ENCODE results near the gene JPT1.
"Not testable (repeated sequence)": the region's sequence is repeated elsewhere in the genome, so short reads cannot be mapped to it uniquely, and the experiment has no call there.

JPT1 gene

DNA sequence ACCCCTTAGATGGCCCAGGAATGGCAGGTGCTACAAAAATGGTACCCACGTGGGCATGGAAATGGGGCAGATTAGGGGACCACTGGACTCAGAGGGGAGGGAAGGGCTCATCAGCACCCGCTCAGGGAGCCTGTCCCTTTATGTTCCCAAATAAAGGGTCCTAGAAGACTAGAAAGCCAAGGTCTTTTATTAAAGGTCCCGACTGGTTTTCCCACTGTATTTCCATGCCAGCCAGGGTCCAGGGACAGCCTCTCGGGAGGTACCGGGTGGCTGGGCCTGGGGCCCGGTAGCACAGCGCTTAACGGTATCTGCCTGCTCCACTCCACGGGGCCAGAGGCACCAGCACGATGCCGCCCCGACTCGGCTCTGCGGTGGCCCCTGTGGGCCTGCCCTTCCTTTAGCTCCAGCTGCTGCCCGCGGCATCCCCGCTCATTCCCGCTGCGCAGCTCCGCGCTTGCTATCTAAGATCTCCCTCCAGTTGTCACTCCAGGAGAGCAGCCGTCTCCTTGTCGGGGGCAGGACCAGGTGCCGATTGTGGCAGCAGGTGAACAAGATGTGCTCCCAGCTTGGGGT, 24.2 kb downstream of the JPT1 start:
- no peak for DNase-seq (ENCODE audit: low read depth in 2 of 2)

- DNase-seq (ENCODE audit: low read depth in 2 of 2): no peak
Observed at GRCh38 chr17:75129576-75129975, 24.7 kb downstream of the JPT1 start.

GRCh38 chr17:75128694-75129505, 25.4 kb downstream of the JPT1 start:
- no peak for DNase-seq (ENCODE audit: low read depth in 2 of 2)

- DNase-seq (ENCODE audit: low read depth in 2 of 2): not testable (repeated sequence)
Observed at GRCh38 chr17:75127936-75128335, 26.4 kb downstream of the JPT1 start.

GRCh38 chr17:75126954-75127353, 27.4 kb downstream of the JPT1 start:
- no peak for DNase-seq (ENCODE audit: low read depth in 2 of 2)

DNA sequence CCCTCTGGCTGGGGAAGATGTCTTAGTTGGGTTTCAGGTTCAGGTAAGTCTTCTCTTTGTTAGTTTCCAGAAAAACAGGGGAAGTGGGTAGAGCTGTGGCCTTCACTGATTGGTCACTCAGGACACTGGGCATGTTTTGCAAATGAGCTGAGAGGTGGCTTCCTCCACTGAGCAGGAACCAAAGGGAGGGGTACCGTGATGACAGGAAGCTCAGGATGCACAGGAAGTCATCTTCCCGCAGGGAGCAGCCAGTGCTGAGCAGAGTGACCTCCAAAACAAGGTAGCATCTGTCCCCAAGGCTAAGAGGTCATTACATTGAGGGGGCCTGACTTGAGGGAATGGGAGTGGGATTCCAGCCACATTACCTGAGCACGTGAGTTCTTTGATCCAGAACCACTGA, 28.3 kb downstream of the JPT1 start:
- DNase-seq (ENCODE audit: low read depth in 2 of 2): no peak

DNA sequence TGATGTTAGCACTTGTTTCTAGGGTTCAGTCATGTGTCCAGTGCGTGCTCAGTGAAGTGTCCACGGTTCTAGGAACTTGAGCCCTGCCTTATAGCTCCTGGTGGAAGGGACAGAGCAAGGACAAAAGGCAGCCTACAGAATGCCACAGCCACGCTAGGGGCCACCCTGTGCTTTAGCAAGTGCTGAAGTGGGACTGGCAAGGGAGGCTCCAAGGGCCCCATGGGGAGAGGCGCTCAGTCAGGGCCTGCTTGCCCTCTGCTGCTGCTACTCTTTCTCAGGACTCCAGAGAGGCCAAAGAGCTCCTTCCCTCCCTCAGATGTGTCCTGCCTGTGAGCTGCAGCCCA, 29.5 kb downstream of the JPT1 start:
- DNase-seq (ENCODE audit: low read depth in 2 of 2): no peak

GRCh38 chr17:75124041-75124818, 30.1 kb downstream of the JPT1 start:
- peak; percentile 57 to 58 for DNase-seq (ENCODE audit: low read depth in 2 of 2)

DNA sequence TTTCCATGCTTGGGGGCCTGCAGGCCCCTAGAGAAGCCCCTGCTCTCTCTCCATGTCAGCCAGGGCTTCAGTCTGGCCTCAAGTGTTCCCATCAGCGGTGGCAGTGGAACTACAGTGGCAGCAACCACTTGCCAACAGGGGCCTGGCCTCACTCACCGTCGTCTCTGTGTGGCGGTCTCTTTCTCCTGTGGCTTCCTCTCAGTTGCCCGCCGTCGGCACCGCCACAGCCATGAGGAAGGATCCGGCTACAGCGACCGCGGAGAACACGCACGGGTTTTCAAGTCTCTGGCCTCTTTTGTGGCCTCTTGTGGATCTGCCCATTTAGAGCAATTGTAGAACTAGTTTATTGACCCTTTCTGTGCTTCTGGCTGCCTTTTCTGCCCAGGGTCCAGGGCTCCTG, 36.0 kb downstream of the JPT1 start:
- no peak for DNase-seq (ENCODE audit: low read depth in 2 of 2)

- DNase-seq (ENCODE audit: low read depth in 2 of 2): no peak
Observed at GRCh38 chr17:75116737-75117136, 37.6 kb downstream of the JPT1 start.

GRCh38 chr17:75115555-75115954, 38.8 kb downstream of the JPT1 start:
- no peak for DNase-seq (ENCODE audit: low read depth in 2 of 2)

- no peak for DNase-seq (ENCODE audit: low read depth in 2 of 2)
Observed at GRCh38 chr17:75114552-75115314, 39.6 kb downstream of the JPT1 start.

DNA sequence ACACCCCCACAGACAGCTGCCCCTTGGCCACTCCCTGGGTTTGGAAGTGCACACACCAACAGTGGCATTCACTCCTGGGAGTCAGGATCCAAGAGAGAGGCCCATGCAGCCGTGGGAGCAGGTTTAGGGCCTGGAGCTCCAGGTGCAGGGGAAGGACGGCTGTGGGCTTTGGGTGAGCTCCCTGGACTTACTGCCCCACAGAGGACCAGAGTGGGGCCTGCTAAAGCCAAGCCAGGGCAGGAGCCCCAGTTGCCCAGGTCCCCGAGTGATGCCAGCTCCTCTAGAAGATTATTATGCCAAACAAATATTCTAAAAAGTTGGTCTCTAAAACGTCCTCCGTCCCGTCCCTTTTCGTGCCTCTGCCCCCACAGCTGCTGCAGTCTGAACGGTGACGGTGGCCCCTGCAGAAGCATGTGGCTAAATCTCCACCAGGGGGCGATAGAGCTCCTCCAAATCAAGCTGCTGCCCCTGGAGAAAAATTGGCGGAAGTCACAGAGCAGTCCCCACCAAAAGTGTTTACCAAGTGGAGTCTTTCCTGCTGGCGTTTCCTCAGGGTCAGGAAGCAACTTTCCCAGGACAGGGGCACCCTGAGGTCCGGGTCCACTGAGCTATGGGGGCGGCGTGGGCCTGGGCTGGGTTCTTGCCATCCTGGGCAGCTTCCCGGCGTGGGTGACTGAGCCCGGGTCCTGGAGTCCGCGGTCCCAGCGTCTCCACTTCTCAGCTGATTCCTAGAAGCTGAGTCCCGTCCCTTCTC, 40.3 kb downstream of the JPT1 start:
- peak; percentile 72 to 93 for DNase-seq (ENCODE audit: low read depth in 2 of 2)

GRCh38 chr17:75111777-75112335, 42.5 kb downstream of the JPT1 start:
- DNase-seq (ENCODE audit: low read depth in 2 of 2): no peak

- DNase-seq (ENCODE audit: low read depth in 2 of 2): no peak
Observed at GRCh38 chr17:75110234-75110937, 43.9 kb downstream of the JPT1 start.

DNA sequence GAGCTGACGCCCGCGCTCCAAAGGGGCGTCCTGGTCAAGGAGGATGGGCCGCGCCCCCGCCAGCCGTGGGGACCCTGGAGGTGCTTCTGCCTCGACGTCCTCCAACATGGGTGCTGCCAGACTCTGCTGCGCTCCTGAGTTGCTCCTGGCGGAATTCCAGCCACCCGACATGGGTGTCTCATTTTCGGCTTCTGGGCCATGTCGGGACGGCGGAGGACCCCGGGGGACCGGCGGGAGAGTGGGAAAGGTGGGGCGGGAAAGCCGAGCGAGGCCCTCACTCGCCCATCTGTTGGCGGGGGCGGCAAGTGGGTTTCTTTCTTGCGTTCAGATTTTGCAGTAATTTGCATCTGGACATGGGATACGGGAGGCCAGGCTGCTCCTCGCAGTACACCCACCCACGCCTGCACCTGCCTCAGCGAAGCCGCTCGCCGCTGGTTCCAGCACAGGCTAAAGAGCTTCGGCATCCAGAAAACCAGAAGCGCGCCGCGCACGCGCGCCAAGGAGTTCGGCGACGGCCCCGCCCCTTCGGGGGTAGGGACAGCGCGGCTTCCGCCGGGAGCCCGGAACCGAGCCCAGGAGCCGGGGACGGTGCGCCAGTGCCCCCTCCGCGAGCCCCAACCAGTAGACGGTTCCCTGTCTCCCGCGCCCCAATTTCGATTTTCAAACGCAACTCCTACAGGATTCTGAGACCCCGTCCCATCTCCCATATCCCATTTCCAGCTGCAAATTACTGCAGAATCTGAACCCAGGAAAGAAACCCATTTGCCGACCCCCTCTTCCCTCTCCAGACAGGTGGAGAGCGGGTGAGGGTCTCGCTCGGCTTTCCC, 44.7 kb downstream of the JPT1 start, which contains the start of gene ARMC7:
Gene ARMC7, plus strand, starts transcription at position 563 of the 827 bp plus-strand sequence. CDS start 320 bp downstream, outside the sequence.
- DNase-seq (ENCODE audit: low read depth in 2 of 2): peak; percentile 82 to 92

GRCh38 chr17:75109046-75109406, 45.3 kb downstream of the JPT1 start:
- no peak for DNase-seq (ENCODE audit: low read depth in 2 of 2)

DNA sequence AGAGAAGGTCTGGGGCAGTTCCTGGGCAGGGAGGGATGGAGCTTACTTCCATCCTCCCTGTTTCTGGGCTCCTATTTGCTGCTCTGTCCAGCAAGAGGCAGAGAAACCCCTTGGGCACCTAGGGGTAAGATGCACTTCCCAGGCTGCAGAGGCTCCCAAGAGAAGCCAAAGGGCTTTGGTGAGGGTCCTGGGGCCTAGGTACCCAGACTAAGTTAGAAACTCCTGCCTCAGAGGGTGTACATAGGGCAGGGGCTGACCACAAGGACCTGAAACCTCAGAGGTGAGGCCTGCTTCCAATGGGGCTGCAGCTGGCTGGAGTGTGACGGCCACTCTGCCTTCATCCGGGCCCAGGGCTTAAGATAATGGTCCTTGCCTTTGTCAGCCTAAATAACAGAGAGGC, 46.1 kb downstream of the JPT1 start:
- DNase-seq (ENCODE audit: low read depth in 2 of 2): no peak
